GM18507 (cell line): ENCODE results near the gene CCDC17.

ENCODE experiments used
- DNase-seq: peaks from one replicate; pipeline ENCODE4 v3.0.0; 2011; ENCODE audit warnings: low read depth; ENCODE audit not compliant: insufficient read length; ENCODE audit errors: extremely low spot score
- FAIRE-seq: peaks from 2 replicates; lab custom pipeline; 2011; peaks lifted over from hg19 to GRCh38; lab: Jason Lieb, UNC

Gene CCDC17

GRCh38 chr1:45585110-45585426, 38.8 kb downstream of the CCDC17 start:
- FAIRE-seq (no peak), DNase-seq (no peak)

DNA sequence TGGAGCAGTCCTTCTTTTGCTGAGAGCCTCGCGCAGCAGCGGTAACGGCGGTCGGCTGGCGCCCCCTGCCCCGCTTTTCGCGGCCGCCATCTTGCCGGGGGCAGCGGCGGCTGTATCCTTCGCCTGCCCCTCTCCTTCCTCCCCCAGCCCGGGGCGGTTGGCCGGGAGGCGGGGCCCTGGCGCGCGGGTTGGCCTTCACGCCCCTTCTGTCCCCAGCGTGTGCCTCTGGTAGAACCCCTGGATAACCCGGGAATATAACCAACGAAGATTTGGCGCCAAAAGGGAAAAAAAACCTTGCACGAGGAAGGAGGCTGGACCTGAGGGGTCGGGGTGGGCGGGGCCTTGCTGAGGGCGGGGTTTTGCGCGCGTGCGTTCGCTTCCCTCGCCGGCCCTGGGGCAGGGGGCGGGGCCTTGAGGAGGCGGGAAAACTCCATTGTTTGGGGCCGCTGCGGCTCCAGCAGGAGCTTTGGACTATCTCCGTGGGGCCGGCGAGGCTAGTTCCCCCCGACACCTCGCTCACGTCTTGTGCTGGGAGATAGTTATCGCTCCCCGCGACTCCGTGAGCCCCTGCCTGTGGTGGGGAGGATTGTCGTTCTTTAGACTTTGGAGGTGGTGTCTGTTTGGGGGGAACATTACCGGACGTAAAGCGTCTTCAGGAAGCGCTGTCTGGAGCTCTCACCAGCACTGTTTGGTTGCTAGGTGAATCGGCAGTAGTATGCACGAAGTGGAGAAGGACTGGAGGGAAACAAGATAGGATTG, 39.3 kb downstream of the CCDC17 start:
- FAIRE-seq (peak; percentile 68), DNase-seq (peak; percentile 62)

DNA sequence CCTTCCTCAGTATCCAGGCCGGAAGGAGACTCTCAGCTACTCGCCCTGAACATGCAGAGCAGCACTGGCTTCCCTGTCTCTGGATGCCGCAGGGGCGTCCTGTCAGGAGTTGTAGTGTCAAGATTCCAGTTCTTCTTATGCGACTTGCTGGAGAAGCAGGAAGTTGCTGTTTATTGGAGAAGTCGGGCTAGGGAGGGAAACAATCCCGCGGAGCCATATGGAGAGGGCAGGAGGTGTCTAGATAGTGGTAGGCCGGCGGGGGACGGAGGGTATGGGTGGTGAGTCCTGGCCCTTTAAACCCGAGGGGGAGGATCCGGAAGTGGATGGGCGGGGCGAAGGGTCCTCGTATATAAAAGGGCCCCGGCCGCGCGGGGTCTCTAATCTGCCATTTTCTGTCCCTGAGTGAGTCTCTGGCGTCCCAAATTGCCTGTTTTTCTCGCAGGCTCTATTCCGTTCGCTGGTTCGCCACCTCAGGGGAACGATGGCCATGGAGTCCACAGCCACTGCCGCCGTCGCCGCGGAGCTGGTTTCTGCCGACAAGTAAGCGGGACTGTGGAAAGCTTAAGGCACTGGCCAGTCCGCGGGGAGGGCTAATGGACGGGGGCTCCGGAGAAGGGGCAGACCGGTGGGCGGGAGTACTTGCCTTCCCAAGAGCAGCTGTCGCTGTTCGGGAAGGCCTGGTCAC, 40.0 kb downstream of the CCDC17 start, which contains the start of gene NASP:
Gene NASP (plus strand): TSS at position 376 of the 685 bp plus-strand sequence. CDS start 106 bp downstream, at position 482.
- peak; percentile 76 for FAIRE-seq
- peak; percentile 76 for DNase-seq

DNA sequence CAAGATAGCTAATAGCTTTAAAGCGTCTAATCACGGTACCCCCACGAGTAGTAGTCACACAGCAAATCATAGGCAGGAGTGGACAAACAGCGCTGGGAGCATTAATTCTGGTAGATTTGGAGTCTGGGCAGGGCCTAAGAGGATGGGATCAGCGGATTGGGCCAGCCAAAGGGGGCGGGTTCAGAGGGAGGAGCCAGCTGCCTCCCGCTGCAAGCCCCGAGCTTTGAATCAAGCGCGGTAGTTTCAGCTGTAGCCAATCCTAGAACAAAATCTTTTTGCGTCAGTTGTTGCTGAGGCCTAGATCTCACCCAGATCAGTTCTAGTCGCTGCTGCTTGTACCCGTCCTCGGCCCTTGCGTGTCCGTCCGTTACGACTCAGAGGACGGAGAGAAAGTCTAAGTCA, 40.6 kb downstream of the CCDC17 start:
- FAIRE-seq (peak; percentile 98), DNase-seq (peak; percentile 94)

DNA sequence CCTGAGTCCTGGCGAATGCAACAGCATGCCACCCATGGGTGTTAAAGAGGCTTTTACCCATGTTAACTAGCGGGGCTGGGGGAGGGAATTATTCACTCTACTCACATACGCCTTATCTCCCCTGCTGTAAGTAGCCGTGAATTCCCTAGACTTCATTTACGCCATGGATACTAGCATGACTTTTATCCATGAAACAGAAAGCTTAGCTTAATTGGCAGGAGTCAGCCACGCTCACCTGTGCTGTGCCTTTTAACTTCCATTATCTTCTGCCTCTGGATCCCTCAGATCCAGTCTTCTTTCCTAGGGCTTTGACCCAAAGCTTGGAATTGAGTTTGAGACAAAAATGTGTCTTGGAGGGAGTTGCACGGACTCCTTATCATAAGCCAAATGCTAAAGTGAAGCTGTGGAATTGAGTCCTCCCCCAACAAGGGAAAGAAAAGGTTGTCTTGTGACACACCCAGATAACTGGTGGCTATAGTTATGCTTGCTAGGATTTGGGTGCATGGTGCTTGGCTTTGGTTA, 49.7 kb downstream of the CCDC17 start:
- FAIRE-seq: no peak
- DNase-seq: no peak

DNA sequence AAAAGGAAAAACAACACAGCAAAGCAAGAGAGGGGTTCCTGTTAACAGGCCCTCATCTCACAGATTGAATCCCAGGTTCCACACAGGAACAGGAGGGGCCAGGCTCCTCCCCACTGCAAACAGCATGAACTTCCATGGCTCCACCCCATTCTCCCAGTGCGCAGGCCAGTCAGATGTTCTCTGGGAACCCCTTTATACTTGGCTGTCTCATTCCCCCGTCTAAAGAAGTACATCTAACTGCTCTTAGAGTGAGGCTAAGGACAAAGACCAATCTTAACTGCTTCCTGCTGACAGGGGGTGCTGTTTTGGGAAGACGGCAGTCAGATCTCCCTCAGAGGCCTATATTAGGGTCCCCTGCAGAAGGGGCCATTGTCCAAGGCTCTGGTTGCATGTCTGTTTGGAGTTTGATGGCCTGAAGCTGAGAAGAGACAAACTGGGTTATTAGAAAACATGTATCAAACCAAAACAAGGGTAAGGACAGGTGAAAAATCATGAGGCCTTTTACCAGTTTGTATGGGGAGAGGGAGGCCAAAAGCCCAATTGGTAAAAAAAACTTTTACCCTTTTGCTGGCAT, 50.5 kb downstream of the CCDC17 start:
- no peak for DNase-seq
- no peak for FAIRE-seq

GRCh38 chr1:45570631-45571030, 53.2 kb downstream of the CCDC17 start:
- FAIRE-seq (no peak), DNase-seq (no peak)
